ENCODE measurements around the gene PNPLA7.

The PNPLA7 gene

GRCh38 chr9:137457406-137458193, 92.6 kb downstream of the PNPLA7 start:
- Histone ChIP-seq H3K36me3 (peaks cover 47% of the 10 kb centered on the region), H3K4me3 (ENCODE audit: low read depth, low read length) (no peak overlapping the region), H3K9me3 (ENCODE audit: severe bottlenecking) (no peaks in the 10 kb centered on the region), H3K27me3 (ENCODE audit: insufficient read depth, low read depth, severe bottlenecking) (no peaks in the 10 kb centered on the region), H3K27ac (no peak overlapping the region)
- DNase-seq, result no peak
- TF ChIP-seq, protein P1, sequence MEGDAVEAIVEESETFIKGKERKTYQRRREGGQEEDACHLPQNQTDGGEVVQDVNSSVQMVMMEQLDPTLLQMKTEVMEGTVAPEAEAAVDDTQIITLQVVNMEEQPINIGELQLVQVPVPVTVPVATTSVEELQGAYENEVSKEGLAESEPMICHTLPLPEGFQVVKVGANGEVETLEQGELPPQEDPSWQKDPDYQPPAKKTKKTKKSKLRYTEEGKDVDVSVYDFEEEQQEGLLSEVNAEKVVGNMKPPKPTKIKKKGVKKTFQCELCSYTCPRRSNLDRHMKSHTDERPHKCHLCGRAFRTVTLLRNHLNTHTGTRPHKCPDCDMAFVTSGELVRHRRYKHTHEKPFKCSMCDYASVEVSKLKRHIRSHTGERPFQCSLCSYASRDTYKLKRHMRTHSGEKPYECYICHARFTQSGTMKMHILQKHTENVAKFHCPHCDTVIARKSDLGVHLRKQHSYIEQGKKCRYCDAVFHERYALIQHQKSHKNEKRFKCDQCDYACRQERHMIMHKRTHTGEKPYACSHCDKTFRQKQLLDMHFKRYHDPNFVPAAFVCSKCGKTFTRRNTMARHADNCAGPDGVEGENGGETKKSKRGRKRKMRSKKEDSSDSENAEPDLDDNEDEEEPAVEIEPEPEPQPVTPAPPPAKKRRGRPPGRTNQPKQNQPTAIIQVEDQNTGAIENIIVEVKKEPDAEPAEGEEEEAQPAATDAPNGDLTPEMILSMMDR (IDR thresholded peaks at IDR 0.05; ENCODE audit: low read depth, low read length), result no peak

- Histone ChIP-seq H3K27me3 (ENCODE audit: insufficient read depth, low read depth, severe bottlenecking) (no peaks in the 10 kb centered on the region), H3K9me3 (ENCODE audit: severe bottlenecking) (no peaks in the 10 kb centered on the region), H3K27ac (no peak overlapping the region), H3K36me3 (peaks cover 49% of the 10 kb centered on the region), H3K4me3 (ENCODE audit: low read depth, low read length) (no peak overlapping the region)
- DNase-seq, result no peak
- TF ChIP-seq, protein P1 (IDR thresholded peaks at IDR 0.05; ENCODE audit: low read depth, low read length), result no peak
These were observed 93.3 kb downstream of the PNPLA7 start for GRCh38 chr9:137456864-137457405.

- peaks cover 49% of the 10 kb centered on the region for H3K36me3 ChIP-seq
- H3K9me3 ChIP-seq (ENCODE audit: severe bottlenecking), result no peaks in the 10 kb centered on the region
- H3K4me3 ChIP-seq (ENCODE audit: low read depth, low read length), result no peak overlapping the region
- no peak overlapping the region for H3K27ac ChIP-seq
- DNase-seq, result no peak
- TF ChIP-seq, protein P1 (IDR thresholded peaks at IDR 0.05; ENCODE audit: low read depth, low read length), result no peak
- H3K27me3 ChIP-seq (ENCODE audit: insufficient read depth, low read depth, severe bottlenecking), result no peaks in the 10 kb centered on the region
These were observed 93.9 kb downstream of the PNPLA7 start for GRCh38 chr9:137456061-137456863.

GRCh38 chr9:137455359-137455991, 94.7 kb downstream of the PNPLA7 start:
- Histone ChIP-seq H3K4me3 (ENCODE audit: low read depth, low read length) (no peak overlapping the region), H3K9me3 (ENCODE audit: severe bottlenecking) (no peaks in the 10 kb centered on the region), H3K36me3 (peaks cover 49% of the 10 kb centered on the region), H3K27ac (no peak overlapping the region), H3K27me3 (ENCODE audit: insufficient read depth, low read depth, severe bottlenecking) (no peaks in the 10 kb centered on the region)
- TF ChIP-seq, protein P1 (IDR thresholded peaks at IDR 0.05; ENCODE audit: low read depth, low read length), result no peak
- no peak for DNase-seq

DNA sequence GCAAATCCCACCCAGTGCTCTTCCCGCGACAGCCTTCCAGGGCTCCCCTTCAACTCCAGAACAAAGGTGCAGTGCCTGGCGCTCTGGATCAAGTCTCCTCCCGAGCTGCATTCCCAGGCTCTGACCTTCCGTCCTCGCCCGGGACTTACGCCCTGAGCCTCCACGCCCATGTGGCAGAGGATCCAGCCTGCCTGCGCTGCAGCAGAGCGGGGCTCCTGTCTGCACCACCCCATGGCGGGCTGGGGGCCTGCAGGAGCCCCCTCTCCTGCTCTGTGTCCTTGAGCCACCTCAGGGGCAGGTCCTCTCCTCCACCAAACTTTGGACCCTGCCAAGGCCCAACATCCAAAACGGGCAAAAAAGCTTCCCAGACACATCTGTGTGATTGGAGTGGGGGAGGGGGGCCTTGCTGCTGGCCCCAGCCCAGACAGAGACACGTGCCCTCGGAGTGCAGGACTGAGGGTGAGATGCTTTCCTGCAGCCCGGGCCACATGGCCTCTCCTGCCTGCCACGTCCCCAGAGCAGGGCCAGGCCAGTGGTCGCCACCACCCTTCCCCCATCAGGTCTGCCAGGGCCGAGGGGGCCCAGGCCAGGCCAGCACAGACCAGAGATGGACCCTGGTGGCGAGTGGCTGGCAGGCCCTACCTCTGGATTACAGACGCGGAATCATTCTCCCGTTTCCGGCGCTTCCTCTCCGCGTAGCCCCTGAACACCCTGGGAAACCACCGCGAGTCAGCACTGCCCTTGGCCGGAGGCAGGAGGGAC, 95.4 kb downstream of the PNPLA7 start:
- H3K36me3 ChIP-seq, result peaks cover 49% of the 10 kb centered on the region
- H3K27ac ChIP-seq, result no peak overlapping the region
- no peak overlapping the region for H3K4me3 ChIP-seq (ENCODE audit: low read depth, low read length)

More for the DNA sequence above, 95.4 kb downstream of the PNPLA7 start:
- DNase-seq, result no peak
- no peaks in the 10 kb centered on the region for H3K9me3 ChIP-seq (ENCODE audit: severe bottlenecking)
- H3K27me3 ChIP-seq (ENCODE audit: insufficient read depth, low read depth, severe bottlenecking), result no peaks in the 10 kb centered on the region
- TF ChIP-seq, protein P1 (IDR thresholded peaks at IDR 0.05; ENCODE audit: low read depth, low read length), result no peak
